Measurements from ENCODE around the gene SECISBP2.
"Not testable (repeated sequence)": the region's sequence is repeated elsewhere in the genome, so short reads cannot be mapped to it uniquely, and the experiment has no call there.

The SECISBP2 gene

DNA sequence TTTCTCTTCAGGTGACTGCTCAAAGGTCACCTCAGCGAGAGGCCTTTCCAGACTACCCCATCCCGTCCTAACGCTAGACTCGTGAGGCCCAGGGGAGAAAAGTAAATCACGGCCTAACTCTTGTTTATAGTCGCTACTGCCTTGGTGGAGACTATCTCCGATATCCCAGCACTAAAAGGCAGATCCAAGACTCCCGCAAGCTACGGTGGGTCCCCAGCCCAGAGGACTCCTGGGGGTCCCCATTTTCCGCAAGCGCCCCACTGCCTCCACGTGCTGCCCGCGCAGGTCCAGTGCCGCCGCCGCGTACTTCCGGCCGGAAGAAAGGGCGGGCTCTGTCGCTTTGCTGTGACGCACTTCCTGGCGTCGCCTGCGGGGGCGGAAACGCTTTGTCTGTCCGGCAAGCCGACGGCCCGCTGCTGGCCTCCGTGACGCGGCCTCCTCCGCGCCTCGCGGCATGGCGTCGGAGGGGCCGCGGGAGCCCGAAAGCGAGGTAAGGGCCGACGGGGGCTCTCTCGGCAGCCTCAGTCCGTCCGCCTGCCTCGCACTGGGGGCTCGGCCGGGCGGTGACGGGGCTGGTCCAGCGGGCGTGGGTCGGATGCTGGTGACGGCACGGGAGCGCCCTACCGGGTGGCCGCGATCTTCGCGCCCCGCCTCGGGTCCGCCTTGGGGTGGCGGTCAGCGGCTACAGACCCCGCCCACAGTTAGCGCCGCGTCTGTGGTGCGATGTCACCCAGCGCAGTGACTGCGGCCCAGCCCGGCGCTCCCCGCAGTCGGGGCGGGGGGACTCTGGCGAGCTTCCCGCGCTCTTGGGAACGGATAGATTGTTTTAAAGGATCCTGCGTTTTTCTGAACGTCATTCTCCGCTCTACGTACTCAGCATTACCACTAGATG, at the start of gene SECISBP2:
SECISBP2 (plus strand) TSS at position 378 of the 892 bp plus-strand sequence; CDS start at position 455, 77 bp downstream.
- peak; percentile 94 for DNase-seq (ENCODE audit: low spot score)

GRCh38 chr9:89273528-89274279, 44.6 kb upstream of the SECISBP2 start:
- DNase-seq (ENCODE audit: low spot score) = no peak

- DNase-seq (ENCODE audit: low spot score) = no peak
Measured at GRCh38 chr9:89274838-89275237, 43.5 kb upstream of the SECISBP2 start.

DNA sequence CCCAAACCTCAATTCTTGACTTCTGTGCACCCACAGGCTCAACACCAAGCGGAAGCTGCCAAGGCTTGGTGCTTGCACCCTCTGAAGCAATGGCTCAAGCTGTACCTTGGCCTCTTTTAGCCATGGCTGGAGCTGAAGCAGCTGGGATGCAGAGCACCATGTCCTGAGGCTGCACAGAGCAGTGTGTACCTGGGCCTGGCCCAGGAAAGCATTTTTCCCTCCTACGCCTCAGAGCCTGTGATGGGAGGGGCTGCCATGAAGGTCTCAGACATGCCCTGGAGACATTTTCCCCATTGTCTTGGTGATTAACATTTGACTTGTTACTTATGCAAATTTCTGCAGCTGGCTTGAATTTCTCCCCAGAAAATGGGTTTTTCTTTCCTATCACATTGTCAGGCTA, 42.3 kb upstream of the SECISBP2 start:
- DNase-seq (ENCODE audit: low spot score) = not testable (repeated sequence)

- DNase-seq (ENCODE audit: low spot score) = no peak
Measured at GRCh38 chr9:89277043-89277442, 41.3 kb upstream of the SECISBP2 start.

GRCh38 chr9:89277454-89277853, 40.8 kb upstream of the SECISBP2 start:
- no peak for DNase-seq (ENCODE audit: low spot score)

DNA sequence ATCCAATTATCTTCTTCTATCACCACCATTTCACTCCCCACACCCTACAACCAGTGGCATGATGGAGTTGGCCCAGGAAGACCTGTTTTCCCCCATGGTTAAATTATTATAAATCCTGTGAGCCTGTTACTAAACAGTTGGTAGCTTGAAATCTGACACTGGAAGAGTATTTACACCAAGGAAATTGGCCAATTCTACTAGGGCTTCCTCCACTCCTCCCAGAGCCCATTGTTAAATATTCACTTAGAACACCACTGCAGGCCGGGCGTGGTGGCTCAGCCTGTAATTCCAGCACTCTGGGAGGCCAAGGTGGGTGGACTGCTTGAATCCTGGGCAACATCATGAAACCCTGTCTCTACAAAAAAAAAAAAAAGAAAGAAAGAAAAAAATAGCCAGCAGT, 39.7 kb upstream of the SECISBP2 start:
- peak; percentile 47 for DNase-seq (ENCODE audit: low spot score)

DNA sequence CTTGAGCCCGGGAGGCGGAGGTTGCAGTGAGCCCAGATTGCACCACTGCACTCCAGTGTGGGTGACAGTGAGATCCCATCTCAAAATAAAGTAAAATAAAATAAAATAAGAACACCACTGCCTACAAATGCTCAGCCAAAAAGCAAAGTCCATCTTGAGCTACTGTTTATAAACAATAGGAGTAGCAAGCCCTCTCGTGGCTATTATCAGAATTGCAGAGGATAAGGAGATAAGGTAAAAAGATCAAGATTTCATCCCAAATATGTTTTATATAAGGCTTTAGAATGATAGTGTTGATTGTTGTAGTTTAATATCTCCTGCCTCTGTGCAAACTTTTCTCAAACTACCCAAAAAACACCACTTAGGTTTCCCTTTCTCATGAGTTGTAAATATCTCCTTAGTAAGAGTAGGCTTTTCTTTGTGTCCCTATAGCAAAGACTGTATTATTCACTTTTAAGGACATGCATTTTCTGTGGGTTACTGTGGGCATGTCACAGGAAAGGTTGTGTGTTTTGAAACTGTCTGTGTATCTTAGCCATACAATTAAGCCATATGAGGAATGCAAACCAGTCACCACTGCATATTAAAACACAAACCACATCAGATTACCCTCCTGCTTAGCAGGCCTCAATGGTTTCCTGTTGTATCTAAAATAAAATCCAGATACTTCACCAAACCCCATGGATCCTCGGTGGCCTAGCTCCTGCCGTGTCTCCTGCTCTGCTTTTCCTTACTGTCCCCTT, 39.1 kb upstream of the SECISBP2 start:
- DNase-seq (ENCODE audit: low spot score) = peak; percentile 46

GRCh38 chr9:89281106-89281505, 37.2 kb upstream of the SECISBP2 start:
- no peak for DNase-seq (ENCODE audit: low spot score)

DNA sequence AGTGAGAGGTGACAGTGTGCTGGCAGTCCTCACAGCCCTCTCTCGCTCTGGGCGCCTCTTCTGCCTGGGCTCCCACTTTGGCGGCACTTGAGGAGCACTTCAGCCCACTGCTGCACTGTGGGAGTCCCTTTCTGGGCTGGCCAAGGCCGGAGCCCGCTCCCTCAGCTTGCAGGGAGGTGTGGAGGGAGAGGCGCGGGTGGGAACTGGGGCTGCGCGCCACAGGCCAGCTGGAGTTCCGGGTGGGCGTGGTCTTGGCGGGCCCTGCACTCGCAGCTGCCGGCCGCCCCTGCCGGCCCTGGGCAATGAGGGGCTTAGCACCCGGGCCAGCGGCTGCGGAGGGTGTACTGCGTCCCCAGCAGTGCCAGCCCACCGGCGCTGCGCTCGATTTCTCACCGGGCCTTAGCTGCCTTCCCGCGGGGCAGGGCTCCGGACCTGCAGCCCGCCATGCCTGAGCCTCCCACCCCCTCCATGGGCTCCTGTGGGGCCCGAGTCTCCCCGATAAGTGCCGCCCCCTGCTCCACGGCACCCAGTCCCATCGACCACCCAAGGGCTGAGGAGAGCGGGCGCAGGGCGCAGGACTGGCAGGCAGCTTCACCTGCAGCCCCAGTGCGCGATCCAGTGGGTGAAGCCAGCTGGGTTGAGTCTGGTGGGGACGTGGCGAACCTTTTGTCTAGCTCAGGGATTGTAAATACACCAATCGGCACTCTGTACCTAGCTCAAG, 35.9 kb upstream of the SECISBP2 start:
- not testable (repeated sequence) for DNase-seq (ENCODE audit: low spot score)

DNA sequence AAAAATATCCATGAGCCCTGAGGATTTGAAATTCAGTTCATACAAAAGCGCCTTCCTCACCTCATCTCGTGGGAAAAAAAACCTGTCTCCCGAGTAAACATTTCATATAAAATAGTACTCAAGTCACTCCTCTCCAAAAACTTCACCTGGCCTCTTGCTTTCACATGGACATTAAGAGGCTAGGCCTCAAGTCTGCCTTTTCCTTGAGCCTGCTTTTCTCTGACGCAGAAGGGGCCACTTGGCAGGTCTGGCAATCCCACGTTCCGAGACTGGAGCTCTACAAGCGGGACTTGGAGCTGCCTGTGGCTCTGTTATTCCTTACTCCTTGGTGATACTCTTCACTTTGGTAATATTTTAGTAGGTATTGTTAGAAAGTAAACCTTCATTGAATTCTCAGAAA, 34.2 kb upstream of the SECISBP2 start:
- no peak for DNase-seq (ENCODE audit: low spot score)

GRCh38 chr9:89291741-89292140, 26.6 kb upstream of the SECISBP2 start:
- DNase-seq (ENCODE audit: low spot score) = no peak

DNA sequence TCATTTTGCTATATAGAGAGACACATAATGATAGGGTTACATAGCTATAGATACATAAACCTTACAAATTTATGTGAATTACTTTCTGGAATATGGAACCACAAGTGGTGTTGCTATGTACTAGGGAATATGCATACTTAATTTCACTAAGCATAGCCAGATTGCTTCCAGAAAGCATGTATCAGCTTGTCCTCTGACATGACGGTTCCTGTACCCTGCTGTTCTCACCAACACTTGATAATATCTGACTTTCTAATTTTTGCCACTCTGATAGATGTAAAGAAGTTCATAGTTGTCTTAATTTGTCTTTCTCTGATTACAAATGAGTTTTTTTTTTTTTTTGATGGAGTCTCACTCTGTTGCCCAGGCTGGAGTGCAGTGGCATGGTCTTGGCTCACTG, 25.3 kb upstream of the SECISBP2 start:
- DNase-seq (ENCODE audit: low spot score) = no peak

DNA sequence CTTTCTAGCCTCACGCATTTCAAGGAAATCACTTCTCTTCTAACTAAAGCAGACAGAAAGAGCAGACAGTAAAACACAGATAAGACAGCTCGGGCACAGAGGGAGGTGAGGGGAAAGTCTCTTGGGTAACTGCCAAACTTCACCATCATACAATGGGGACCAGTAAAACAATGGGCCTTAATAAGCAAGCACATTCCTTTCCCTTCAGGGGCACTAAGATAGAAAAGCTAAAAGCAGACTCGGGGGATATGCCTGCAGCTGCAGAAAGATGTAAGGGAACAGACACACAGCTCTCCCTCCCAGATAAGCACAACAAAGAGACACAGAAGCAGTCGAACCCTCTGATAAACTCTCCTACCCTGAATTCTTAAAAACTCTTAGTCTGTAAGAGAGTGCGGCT, 22.9 kb upstream of the SECISBP2 start:
- no peak for DNase-seq (ENCODE audit: low spot score)

DNA sequence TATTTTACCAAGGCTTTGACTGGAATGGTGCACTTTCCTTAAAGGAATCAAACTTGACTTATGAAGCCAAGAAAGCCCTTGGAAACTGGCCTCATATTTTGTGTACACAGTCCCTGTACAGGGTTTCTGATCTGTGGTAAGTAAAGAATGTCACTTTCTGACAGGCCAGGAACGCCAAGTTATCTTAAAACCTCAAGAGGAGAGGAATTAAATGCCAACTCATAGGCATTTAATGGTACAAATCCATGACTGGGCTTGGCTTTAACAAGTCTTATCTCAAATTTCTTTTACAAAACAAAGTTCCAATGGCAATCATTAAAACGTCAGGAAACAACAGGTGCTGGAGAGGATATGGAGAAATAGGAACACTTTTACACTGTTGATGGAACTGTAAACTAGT, 16.3 kb upstream of the SECISBP2 start:
- not testable (repeated sequence) for DNase-seq (ENCODE audit: low spot score)

- peak; percentile 29 for DNase-seq (ENCODE audit: low spot score)
Measured at GRCh38 chr9:89304020-89304833, 14.1 kb upstream of the SECISBP2 start.

- DNase-seq (ENCODE audit: low spot score) = no peak
Measured at GRCh38 chr9:89304834-89305188, 13.5 kb upstream of the SECISBP2 start.

- DNase-seq (ENCODE audit: low spot score) = no peak
Measured at GRCh38 chr9:89305868-89306267, 12.4 kb upstream of the SECISBP2 start.

DNA sequence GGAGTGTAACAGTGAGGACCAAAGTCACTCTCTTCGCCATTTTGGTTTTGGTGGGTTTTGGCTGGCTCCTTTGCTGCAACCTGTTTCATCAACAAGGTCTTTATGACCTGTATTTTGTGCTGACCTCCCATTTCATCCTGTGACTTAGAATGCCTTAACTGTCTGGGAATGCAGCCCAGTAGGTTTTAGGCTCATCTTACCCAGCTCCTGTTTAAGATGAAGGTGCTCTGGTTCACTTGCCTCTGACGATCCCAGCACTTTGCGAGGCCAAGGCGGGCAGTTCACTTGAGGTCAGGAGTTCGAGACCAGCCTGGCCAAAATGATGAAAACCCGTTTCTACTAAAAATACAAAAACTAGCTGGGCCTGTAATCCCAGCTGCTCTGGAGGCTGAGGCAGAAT, 9.1 kb upstream of the SECISBP2 start:
- DNase-seq (ENCODE audit: low spot score) = no peak

GRCh38 chr9:89309608-89310474, 8.5 kb upstream of the SECISBP2 start:
- peak; percentile 61 for DNase-seq (ENCODE audit: low spot score)

Measured in LoVo (cell line).